Measurements from ENCODE around the gene OR4C3. TPM values are rescaled to one million over a fixed set of nuclear protein-coding genes. Genes with fewer than 3 reads are reported as not detected.
"Not testable (repeated sequence)": the region's sequence is repeated elsewhere in the genome, so short reads cannot be mapped to it uniquely, and the experiment has no call there.

The OR4C3 gene
- total and polyA plus RNA-seq, 4 donors: not detected

DNA sequence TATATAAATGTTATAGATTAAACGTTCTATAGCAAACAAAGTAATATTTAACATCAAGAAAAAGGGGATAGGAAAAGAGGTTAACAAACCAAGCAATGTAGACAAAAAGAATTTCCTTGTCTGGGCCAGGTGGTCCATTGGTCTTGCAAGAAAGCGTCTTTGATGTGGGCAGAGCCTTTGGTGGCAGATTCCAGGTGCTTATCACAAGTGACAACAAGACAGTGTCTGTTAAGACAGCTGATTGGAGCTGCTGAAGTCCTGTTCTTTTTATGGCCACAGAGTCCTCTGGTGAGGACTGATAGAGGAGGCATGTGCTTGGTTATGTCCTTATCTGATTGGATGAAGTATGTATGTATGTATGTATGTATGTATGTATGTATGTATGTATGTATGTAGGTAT lies 36.6 kb downstream of the OR4C3 start:
- not testable (repeated sequence) for H3K4me3 ChIP-seq (ENCODE audit: low read depth, low read length); H3K9me3 ChIP-seq (ENCODE audit: control insufficient read depth, insufficient read depth, low read length); H3K36me3 ChIP-seq (ENCODE audit: control insufficient read depth, insufficient read depth, low read length); DNase-seq (ENCODE audit: low read depth in 4 of 6, low spot score in 6 of 6); H3K4me1 ChIP-seq (ENCODE audit: control insufficient read depth, insufficient read depth, low read length); H3K27ac ChIP-seq (ENCODE audit: low read depth, low read length); H3K27me3 ChIP-seq (ENCODE audit: control insufficient read depth, insufficient read depth, low read length)
- 50% methylated on average over 1 of the region's 2 CpGs for WGBS (ENCODE audit: insufficient coverage)

DNA sequence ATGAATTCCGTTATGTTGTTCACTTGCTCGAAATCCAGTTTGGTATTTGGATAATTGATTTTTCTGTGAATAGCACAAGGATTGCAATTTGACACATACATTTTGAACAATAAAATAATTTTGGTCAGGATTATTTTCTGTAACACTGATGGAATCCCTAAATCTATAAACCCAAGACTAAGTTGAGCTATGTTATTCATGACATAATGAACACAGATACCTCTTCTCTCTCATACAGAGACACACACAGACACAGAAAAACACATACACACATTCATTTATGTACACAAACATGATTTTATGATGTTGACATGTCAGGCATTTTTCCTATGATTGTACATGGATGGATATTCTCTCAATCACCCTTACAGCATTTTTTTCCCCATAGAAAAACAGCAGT lies 41.6 kb downstream of the OR4C3 start, which contains the start of gene OR4C5:
TSS of gene OR4C5 (minus strand) at position 101 of the 400 bp plus-strand sequence. CDS start at position 101, 0 bp downstream.
- no peaks in the 10 kb centered on the region for H3K36me3 ChIP-seq (ENCODE audit: control insufficient read depth, insufficient read depth, low read length)
- no peak within 1 kb of the TSS for H3K27ac ChIP-seq (ENCODE audit: low read depth, low read length)
- no peaks in the 10 kb centered on the region for H3K27me3 ChIP-seq (ENCODE audit: control insufficient read depth, insufficient read depth, low read length)
- DNase-seq (ENCODE audit: low read depth in 4 of 6, low spot score in 6 of 6): no peak
- peaks cover 1% of the 10 kb centered on the region for H3K9me3 ChIP-seq (ENCODE audit: control insufficient read depth, insufficient read depth, low read length)
- no peaks in the 10 kb centered on the region for H3K4me1 ChIP-seq (ENCODE audit: control insufficient read depth, insufficient read depth, low read length)
- WGBS (ENCODE audit: insufficient coverage): no CpG with 5 or more reads among the region's 2 CpGs
- H3K4me3 ChIP-seq (ENCODE audit: low read depth, low read length): no peak within 1 kb of the TSS

Other genes with a start within 250 kb of the OR4C3 start
- not detected for gene OR4B1, start 108.1 kb upstream of the OR4C3 start, total RNA-seq
- not detected for gene OR4B1, start 108.1 kb upstream of the OR4C3 start, polyA plus RNA-seq (ENCODE audit: insufficient read length in 2 of 2)
- gene OR4X2, start 79.8 kb upstream of the OR4C3 start, total RNA-seq: under 1 TPM in 1 of 2 donors, not detected in 1; 0.20 TPM
- not detected for gene OR4X2, start 79.8 kb upstream of the OR4C3 start, polyA plus RNA-seq (ENCODE audit: insufficient read length in 2 of 2)
- not detected for gene OR4X1, start 61.1 kb upstream of the OR4C3 start, total RNA-seq
- not detected for gene OR4X1, start 61.1 kb upstream of the OR4C3 start, polyA plus RNA-seq (ENCODE audit: insufficient read length in 2 of 2)
- gene OR4S1, start 18.7 kb upstream of the OR4C3 start, total RNA-seq: not detected
- gene OR4S1, start 18.7 kb upstream of the OR4C3 start, polyA plus RNA-seq (ENCODE audit: insufficient read length in 2 of 2): not detected
- gene OR4C5, start 41.5 kb downstream of the OR4C3 start, total RNA-seq: not detected
- gene OR4C5, start 41.5 kb downstream of the OR4C3 start, polyA plus RNA-seq (ENCODE audit: insufficient read length in 2 of 2): not detected
- gene OR4A47, start 163.9 kb downstream of the OR4C3 start, total RNA-seq: not detected
- not detected for gene OR4A47, start 163.9 kb downstream of the OR4C3 start, polyA plus RNA-seq (ENCODE audit: insufficient read length in 2 of 2)